Activated CD4-positive, CD25-positive, alpha-beta regulatory T cell treated with anti-CD3 and anti-CD28 coated beads, Interleukin-2, amount 50 U/mL, for 16 hours (primary cell): ENCODE results near the gene KLHDC2.
"Not testable (repeated sequence)": the region's sequence is repeated elsewhere in the genome, so short reads cannot be mapped to it uniquely, and the experiment has no call there.

Experiments
- DNase-seq: peaks from one replicate; pipeline ENCODE4 v3.0.0-alpha.2; 2020; ENCODE audit warnings: low read depth, low spot score

The KLHDC2 gene, protein sequence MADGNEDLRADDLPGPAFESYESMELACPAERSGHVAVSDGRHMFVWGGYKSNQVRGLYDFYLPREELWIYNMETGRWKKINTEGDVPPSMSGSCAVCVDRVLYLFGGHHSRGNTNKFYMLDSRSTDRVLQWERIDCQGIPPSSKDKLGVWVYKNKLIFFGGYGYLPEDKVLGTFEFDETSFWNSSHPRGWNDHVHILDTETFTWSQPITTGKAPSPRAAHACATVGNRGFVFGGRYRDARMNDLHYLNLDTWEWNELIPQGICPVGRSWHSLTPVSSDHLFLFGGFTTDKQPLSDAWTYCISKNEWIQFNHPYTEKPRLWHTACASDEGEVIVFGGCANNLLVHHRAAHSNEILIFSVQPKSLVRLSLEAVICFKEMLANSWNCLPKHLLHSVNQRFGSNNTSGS

DNA sequence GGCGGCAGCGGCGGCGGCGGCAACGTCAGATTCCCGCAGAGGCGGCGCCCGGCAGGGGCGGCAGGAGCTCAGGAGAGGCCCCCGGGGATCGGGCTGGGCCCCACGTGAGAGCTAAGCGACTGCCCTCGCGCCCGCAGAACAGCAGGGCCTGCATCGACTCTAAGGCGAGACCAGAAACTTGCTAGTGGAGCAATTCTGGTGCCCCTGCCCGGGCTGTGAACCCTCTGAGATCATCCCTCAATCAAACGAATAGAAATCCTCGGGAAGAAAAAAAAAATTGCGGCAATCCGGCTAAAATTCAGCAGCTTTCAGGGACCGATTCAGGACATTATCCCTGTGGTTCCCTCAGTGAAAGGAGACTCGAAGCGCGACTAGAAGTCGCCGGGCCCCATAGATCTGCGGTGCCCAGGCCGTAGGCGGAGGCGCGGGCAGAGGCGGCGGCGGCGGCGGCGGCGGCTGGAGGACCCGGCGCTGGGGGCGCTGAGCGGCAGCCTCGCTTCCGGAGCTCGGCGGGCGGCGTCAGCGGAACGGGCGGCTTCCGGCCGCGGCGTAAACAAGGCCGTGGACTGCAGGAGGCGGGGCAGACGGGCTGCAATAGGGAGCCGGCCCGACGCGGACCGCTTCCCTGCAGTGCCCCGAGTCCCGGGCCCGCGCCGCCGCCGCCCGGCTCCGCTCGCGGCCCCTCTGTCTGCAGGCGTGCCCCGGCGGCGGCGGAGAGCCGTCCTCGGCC lies at the start of gene KLHDC2:
TSS of gene KLHDC2 (plus strand) at position 583 of the 730 bp plus-strand sequence. CDS start 316 bp downstream, outside the sequence.
- peak; percentile 71 for DNase-seq

DNA sequence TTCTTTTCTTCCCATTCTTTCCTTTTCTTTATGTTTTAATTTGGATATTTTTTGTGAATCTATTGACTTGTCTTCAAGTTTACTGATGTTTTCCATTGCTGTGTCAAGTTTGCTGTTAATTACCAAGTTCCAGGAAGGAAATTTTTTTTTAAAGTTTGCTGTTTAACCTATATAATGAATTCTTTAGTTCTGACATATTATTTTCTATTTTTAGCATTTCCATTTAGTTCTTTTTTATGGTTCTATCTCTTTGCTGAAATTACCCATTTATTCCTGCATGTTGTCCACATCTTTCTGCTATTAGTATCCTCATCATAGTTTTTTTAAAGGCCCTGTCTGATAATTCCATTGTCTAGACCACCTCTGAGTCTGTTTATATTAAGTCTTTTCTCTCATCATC lies 47.2 kb upstream of the KLHDC2 start:
- DNase-seq: no peak

DNA sequence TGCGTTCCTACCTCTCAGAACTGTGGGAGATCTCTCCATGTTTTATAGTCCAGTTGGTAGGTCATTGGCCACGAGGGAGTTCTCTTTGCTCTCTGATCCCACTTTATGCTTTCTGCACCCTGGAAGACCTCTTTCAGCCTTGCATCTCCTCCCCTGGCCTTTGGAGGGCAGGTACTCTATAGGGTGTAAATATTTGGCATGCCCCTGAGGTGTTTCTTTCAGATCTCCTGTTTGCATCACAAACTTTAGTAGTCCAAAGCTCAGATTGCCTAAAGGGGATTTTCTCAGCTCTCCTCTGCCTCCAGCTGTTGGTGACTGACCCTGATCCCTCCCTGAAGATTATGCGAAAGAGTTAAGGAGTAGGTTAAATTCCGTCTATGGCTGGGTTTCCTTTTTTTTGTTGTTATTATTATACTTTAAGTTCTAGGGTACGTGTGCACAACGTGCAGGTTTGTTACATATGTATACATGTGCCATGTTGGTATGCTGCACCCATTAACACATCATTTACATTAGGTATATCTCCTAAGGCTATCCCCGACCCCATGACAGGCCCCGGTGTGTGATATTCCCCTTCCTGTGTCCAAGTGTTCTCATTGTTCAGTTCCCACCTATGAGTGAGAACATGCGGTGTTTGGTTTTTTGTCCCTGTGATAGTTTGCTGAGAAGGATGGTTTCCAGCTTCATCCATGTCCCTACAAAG lies 46.1 kb upstream of the KLHDC2 start:
- not testable (repeated sequence) for DNase-seq

DNA sequence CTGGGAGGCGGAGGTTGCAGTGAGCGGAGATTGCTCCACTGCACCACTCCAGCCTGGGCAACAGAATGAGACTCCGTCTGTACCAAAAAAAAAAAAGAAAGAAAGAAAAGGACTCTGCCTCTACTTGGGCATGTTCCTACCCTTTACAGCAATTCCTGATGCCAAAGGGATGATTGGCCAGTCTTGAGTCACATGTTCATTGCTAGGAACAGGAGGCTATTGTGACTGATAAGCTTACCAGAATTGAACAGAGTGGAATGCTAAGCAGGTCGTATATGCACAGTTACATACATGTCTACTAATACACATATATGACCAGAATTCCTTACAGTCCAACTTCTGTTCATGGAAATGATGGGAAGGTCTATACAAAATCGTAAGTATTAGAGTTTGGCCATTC lies 40.8 kb upstream of the KLHDC2 start:
- DNase-seq: no peak

DNA sequence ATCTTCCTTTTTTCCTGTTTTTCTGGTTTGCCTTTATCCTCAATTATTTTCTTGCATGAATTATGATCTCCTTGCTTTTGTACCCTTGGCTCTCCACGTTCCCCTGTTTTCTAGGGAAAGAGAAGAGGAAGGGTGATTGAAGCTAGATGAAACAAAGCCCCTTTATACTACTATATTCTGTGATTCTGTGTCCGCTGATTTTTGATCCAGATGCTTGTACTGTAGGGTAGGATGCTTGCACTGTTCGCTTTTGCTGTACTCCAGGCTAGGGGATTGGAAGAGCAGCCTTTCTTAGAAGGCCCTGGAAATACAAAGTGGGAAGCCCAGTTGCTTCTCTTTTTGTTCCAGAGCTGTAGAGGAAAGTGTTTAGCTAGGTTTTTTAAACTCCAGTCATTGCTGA lies 35.1 kb upstream of the KLHDC2 start:
- DNase-seq: no peak

DNA sequence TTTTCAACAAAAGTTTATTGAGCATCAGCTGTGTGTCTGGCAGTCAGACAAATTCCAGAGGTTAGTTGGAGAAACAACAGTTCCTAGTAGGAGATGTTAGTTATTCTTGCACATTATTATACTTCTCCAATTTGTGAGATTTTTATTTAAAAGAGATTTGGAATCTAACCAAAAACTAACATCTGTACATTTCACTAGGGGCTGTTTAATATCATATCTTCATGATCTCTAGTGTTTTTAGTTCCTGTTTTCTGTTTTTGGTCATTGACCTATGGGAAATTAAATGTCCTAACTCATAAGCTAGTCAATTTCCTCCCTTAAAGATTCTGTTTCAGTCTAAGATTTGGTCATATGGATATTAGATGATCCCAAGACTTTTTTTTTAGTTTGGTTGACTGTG lies 34.1 kb upstream of the KLHDC2 start:
- DNase-seq: no peak

DNA sequence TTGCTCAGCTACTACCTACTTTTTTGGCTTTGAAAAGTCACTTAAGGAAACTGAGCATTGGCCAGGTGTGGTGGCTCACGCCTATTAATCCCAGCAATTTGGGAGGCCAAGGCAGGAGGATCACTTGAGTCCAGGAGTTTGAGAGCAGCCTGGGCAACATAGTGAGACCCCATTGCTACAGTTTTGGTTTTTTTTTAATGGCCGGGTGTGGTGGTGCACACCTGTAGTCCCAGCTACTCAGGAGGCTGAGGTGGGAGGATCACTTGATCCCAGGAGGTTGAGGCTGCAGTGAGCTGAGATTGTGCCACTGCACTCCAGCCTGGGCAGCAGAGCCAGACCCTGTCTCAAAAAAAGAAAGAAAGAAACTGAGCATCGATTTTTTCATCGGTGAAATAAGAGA lies 32.3 kb upstream of the KLHDC2 start:
- not testable (repeated sequence) for DNase-seq

DNA sequence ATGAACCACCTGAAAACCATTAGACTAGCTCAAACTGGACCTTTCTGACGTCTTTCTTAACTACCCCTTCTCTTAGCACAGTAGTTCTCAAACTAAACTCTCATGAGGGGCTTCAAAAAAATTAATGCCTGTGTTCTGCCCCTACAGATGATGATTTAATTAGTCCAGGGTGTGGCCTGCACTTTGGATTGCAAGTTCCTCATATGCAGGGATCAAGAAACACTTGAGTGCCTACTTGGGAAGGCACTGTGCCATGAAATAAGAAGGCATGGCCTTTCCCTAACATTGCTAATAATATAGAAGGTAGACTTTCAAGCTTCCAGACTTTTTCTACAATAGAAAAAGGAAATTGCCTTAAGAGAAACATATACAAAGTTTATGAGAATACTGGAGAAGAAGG lies 22.8 kb upstream of the KLHDC2 start:
- DNase-seq: no peak

DNA sequence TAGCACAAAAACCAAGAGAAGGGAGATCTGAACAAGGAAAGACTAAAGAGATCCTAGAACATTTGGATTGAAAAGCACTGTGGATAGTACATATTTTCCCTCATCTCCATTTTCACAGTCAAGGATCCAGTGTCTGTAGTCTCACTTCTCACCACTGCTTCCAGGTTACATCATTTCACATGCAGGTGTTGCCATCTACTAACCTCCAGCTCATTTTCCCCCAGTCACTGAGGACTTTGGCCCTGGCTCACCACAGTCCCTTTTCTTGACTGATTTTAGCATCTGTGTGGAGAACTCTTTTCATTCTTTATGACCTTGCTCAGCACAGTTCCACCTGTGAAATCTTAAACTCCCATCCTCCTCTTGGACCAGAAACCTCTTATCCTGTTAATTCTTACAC lies 21.5 kb upstream of the KLHDC2 start:
- not testable (repeated sequence) for DNase-seq

DNA sequence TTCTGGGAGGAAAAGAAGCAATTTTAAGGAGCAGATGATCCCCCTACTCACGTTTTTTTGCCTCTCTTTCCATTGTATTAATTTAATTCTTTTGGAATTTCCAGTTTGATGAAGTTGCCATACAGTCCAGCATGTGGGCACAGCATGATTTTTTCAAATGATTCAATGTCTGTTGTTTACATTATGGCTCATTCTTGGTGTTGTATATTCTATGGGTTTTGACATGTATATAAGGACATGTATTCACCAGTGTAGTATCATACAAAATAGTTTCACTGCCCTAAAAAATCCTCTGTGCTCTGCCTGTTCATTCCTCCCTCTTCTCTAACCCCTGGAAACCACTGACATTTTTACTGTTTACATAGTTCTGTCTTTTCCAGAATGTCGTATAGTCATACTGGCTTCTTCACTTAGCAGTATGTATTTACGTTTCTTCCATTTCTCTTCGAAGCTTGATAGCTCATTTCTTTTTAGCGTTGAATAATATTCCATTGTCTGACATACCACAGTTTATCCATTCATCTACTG lies 13.3 kb upstream of the KLHDC2 start:
- no peak for DNase-seq

DNA sequence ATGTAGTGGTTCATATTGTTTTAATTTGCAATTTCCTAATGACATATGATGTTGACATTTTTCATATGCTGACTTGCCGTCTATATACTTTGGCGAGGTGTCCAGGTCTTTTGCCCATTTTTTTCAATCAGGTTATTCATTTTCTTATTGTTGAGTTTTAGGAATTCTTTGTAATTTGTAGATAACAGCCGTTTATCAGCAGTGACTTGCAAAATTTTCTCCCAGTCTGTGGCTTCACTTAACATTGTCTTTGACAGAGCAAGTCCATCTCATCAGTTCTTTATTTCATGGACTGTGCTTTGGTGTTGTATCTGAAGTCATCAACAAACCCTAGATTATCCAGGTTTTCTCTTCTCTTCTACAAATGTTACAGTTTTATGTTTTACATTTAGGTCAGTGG lies 12.6 kb upstream of the KLHDC2 start:
- DNase-seq: no peak

DNA sequence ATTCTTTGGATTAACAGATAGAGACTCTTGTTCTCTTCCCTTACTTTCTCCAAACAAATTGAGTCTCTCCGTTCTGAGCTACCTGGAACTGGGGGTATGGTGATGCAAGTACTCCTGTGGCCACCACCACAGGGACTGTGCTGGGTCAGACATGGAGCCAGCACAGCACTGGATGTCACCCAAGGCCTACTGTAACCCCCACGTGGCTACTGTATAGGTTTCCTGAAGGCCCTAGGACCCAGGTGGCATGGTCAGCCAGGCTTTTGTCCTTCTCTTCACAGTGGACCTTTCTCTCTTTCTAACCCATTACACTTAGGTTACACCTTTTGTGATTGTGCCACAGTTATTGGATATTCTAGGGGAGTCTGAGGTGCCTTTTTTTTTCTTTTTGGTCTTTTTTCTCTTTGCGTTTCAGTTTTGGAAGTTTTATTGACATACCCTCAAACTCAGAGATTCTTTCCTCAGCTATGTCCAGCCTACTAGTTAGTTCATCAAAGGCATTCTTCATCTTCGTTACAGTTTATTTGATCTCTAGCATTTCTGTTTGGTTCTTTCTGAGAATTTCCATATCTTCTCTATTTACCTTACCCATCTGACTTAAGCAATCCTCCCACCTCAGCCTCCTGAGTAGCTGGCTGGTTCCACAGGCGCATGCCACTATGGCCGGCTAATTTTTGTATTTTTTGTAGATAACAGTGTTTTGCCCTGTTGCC lies 6.0 kb upstream of the KLHDC2 start:
- no peak for DNase-seq

DNA sequence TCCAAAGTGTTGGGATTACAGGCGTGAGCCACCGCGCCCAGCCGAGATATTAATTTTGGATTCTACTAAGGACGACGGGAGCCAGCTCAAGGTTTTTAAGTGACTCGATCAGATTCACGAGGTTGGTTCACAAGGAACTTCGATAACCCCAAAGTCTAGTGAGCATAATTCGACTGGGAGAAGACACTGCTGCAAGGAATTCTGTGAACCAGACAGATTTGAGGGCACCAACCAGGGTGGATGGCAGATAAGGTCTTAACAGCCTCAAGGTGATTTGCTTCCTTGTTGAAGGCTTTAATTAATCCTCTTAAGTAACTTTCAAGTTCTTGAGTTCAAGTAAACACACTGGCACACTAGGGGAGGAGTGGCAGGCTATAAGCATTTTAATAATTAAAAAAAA lies 1.1 kb upstream of the KLHDC2 start:
- no peak for DNase-seq

DNA sequence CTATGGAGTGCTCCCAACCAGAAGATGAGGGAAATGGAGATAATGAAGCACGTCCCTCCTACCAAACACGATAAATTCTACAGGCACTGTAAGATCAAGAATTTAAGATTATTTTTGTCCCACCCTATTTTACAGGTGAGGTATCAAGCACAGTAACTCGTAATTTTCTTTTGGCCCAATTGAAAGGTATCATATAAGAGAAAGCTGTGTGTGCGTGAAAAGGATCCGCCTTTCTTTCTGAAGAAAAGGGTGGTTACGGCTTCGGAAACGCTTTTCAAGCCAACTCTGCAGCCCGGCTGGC lies 733 bp upstream of the KLHDC2 start:
- DNase-seq: no peak

DNA sequence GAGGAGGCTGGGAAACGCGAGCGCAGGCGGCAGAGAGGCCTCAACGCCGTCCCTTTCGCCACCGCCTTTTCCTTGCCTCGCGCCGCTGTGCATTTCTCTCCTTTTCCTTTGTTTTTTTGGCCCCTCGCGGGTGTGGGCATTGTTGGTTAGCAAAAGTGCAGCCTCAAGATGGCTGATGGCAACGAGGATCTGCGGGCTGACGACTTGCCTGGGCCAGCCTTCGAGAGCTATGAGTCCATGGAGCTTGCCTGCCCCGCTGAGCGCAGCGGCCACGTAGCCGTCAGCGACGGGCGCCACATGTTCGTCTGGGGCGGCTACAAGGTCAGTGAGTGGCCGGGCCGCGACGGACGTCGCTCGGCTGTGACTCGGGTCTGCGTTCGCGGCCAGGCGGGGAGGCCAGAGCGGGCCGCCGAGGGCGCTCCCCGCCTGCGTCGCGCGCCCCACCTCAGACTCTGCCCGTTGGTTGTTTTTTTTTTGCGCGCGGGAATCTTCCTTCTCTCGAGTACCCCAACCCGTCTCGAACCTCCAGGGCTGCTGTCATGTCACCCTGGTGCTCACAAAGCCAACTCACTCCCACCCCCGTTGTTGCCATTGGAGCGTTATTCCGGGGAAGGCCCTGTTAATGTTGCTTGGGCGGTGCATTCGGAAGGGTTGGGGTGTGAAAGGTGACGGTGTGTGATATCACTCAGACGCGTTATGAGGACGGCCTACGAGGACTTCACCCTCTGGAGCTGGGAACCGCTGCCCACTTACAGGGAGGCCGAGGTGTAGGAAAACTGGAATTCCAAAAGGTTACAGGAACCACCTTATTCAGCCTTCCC lies 558 bp downstream of the KLHDC2 start:
- peak; percentile 51 for DNase-seq

DNA sequence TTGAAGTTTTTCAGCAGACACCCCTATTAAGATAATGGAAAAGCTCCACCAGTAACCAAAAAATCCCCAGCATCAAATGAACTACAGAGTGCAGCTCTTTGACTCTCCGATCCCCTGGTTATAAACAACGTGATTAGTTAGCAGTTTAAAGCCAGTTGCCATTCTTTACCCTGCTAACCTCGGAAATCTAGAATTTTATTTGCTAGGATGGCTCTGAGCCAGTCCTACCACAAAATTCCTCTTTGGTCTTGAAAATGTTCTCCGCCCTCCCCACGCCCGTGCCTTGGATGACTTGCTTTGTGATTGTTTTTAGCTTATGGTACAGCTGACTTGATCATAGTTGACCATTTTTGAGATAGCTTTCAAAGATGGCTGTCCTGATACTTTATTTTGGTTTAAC lies 1.2 kb downstream of the KLHDC2 start:
- DNase-seq: no peak

DNA sequence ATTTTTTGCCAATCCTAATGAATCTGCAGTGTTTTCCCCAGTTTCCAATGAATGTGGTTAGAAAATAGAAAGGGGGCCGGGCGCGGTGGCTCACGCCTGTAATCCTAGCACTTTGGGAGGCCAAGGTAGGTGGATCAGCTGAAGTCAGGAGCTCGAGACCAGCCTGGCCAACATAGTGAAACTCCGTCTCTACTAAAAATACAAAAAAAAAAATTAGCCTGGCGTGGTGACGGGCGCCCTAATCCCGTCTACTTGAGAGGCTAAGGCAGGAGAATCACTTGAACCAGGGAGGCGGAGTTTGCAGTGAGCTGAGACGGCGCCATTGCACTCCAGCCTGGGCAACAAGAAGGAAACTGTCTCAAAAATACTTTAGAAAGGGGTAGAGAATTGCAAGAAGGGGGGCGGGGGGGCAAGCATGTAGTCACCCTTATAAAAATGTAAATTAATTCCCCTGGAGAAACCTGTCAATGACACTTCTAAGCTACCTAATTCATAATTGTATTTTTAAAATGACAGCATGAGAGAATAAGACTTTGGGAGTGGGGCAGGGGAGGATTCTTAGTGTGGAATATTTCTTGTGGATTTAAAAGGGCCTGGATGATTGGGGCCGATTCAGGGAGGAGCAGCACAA lies 1.7 kb downstream of the KLHDC2 start:
- DNase-seq: no peak

DNA sequence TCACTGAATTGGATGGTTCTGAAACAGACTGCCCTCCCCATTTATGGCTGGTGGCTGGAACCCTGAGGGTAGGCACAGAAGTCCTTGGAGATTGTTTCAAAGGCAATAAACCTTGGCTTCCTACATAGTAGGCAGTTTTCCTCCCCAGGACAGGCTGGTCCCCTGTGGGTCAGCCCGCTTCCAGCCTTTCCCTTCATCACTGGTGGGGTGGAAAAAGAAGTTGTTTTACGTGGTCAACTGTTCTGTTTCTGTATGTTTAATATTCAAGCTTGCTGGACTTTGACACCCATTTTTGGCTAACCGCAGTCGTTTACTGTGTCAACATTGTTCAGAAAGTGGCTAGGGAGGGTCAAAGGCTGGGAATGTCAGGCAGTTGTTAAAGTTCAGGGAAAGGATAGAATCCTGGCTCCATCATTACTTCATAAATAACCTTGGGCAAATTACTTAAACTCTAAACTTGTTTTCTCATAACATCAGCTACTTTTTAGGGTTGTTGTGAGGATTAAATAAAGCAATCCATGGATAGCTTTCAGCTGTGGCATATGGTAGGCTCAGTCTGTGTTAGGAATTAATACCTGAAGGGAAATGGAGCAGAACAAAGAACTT lies 2.4 kb downstream of the KLHDC2 start:
- DNase-seq: no peak

DNA sequence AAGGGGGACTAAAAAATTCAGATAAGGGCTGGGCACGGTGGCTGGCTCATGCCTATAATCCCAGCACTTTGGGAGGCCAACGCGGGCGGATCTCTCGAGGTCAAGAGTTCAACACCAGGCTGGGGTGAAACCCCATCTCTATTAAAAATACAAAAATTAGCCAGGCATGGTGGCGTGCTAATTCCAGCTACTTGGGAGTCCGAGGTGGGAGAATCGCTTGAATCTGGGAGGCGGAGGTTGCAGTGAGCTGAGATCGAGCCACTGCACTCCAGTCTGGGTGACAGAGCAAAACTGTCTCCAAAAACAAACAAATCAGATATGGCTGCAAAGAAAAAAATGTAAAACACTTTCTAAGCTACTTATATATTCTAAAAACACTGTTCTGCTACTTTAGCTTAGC lies 3.7 kb downstream of the KLHDC2 start:
- DNase-seq: not testable (repeated sequence)

DNA sequence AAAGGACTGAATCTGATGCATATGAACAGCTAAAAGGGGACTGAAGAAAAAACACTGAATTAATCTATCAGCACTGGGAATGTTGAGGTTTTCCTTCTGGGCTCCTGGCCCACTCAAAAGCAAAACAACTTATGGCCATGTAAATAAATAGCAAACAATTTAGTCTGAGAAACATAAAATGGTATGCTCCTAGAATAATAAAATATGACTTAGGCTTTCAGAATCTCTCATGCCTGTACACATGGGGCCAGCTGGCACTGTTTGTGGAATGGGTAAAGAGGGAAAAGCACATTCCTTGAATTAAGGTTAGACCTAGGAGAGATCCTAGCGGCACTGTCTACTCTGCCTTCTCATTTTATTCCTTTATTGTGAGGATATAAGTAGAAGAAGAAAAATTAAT lies 6.2 kb downstream of the KLHDC2 start:
- no peak for DNase-seq
